KMS-11 (cell line): Measurements from ENCODE around the gene CDCA3.

Experiments
- H2AFZ ChIP-seq: fragments of 200-600 bp; sonication (generic); 2 replicates; pipeline ENCODE4 v1.6.1; 2016; ENCODE audit warnings: antibody characterized with exemption, mixed run types, low read depth
- H3K27ac ChIP-seq: fragments of 200-600 bp; sonication (generic); 2 replicates; pipeline ENCODE4 v1.6.1; 2016; ENCODE audit warnings: mild to moderate bottlenecking, mixed run types
- H3K27me3 ChIP-seq: fragments of 200-600 bp; sonication (generic); 2 replicates; pipeline ENCODE4 v1.6.1; 2017; ENCODE audit warnings: mild to moderate bottlenecking, low read depth, mixed run types, moderate library complexity; ENCODE audit not compliant: insufficient read depth
- H3K36me3 ChIP-seq: fragments of 200-600 bp; sonication (generic); 2 replicates; pipeline ENCODE4 v1.6.1; 2017; ENCODE audit warnings: mild to moderate bottlenecking, mixed run types; ENCODE audit not compliant: insufficient read depth
- H3K4me1 ChIP-seq: fragments of 200-600 bp; sonication (generic); 2 replicates; pipeline ENCODE4 v1.6.1; 2016; ENCODE audit warnings: mild to moderate bottlenecking, low read depth, mixed run types; ENCODE audit not compliant: poor library complexity, severe bottlenecking
- H3K4me2 ChIP-seq: fragments of 200-600 bp; sonication (generic); 2 replicates; pipeline ENCODE4 v1.7.0; 2016; ENCODE audit warnings: mild to moderate bottlenecking, mixed run types
- H3K4me3 ChIP-seq: fragments of 200-600 bp; sonication (generic); IDR thresholded peaks from 2 replicates; pipeline ENCODE4 v1.6.1; 2017; ENCODE audit warnings: low read depth, low read length, mixed read lengths; ENCODE audit not compliant: insufficient read depth
- H3K79me2 ChIP-seq: fragments of 200-600 bp; sonication (generic); 2 replicates; pipeline ENCODE4 v1.6.1; 2016; ENCODE audit warnings: low read depth, mixed run types; ENCODE audit not compliant: insufficient read depth
- H3K9ac ChIP-seq: fragments of 200-600 bp; sonication (generic); 2 replicates; pipeline ENCODE4 v1.6.1; 2016; ENCODE audit warnings: mild to moderate bottlenecking, mixed run types
- H4K20me1 ChIP-seq: fragments of 200-600 bp; sonication (generic); 2 replicates; pipeline ENCODE4 v1.6.1; 2016; ENCODE audit warnings: mild to moderate bottlenecking, mixed run types; ENCODE audit not compliant: insufficient read depth
- TF ChIP-seq, protein P1 (sequence below): fragments of 200-600 bp; sonication (generic); conservative IDR thresholded peaks from 2 replicates; pipeline ENCODE4 v1.6.1; 2017; ENCODE audit warnings: low read depth, mild to moderate bottlenecking, antibody characterized with exemption, low read length, moderate library complexity, mixed read lengths

Gene CDCA3

DNA sequence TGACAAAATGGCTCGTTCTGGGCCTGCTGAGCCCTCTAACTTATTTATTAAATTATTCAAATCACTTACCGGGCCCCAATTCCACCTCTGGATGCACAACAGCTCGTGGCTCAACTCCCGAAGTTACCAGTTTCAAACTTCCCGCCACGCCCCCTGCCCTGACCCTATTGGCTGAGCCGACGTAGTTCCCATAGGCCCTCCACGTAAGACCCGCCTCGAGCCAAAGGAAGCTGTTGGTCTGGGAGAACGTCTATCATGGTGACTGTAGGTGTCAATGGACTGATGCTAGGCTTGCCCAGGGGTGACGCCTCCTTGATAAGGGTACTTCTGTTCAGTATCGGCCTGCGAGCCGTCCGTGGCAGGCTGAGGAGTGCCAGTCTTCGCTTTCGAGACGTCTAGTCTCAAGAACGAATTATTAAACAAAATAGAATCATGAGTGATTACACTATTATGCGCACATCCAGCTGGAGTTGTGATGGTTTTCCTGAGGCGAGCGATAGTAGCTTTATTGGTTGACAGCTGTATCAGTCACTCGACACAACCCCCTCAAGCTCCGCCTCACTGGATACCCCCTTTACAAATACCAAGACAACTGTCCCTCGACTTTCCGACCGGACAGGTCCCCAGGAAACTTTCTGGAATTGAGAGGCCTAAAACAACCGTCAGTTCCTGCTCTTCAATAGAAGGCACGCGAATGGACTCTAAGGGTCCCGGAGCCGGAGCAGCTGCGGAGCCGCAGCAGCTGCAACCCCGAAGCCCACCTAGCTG lies at the start of gene CDCA3:
CDCA3 (minus strand) TSS at position 134 of the 768 bp plus-strand sequence. CDS start 334 bp downstream, outside the sequence.
- Histone ChIP-seq H4K20me1 (no peaks in the 10 kb centered on the region), H3K27ac (peak within 1 kb of the TSS; percentile 87), H3K4me3 (no peak within 1 kb of the TSS), H3K36me3 (no peaks in the 10 kb centered on the region), H3K4me2 (peak within 1 kb of the TSS; percentile 95), H3K9ac (peak within 1 kb of the TSS; percentile 69; the same call in 1 of the 2 replicates), H2AFZ (peak within 1 kb of the TSS; percentile 59; the same call in 1 of the 2 replicates), H3K27me3 (no peaks in the 10 kb centered on the region), H3K4me1 (peaks cover 29% of the 10 kb centered on the region), H3K79me2 (peaks cover 40% of the 10 kb centered on the region)
- TF ChIP-seq, protein P1, sequence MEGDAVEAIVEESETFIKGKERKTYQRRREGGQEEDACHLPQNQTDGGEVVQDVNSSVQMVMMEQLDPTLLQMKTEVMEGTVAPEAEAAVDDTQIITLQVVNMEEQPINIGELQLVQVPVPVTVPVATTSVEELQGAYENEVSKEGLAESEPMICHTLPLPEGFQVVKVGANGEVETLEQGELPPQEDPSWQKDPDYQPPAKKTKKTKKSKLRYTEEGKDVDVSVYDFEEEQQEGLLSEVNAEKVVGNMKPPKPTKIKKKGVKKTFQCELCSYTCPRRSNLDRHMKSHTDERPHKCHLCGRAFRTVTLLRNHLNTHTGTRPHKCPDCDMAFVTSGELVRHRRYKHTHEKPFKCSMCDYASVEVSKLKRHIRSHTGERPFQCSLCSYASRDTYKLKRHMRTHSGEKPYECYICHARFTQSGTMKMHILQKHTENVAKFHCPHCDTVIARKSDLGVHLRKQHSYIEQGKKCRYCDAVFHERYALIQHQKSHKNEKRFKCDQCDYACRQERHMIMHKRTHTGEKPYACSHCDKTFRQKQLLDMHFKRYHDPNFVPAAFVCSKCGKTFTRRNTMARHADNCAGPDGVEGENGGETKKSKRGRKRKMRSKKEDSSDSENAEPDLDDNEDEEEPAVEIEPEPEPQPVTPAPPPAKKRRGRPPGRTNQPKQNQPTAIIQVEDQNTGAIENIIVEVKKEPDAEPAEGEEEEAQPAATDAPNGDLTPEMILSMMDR = no peak

DNA sequence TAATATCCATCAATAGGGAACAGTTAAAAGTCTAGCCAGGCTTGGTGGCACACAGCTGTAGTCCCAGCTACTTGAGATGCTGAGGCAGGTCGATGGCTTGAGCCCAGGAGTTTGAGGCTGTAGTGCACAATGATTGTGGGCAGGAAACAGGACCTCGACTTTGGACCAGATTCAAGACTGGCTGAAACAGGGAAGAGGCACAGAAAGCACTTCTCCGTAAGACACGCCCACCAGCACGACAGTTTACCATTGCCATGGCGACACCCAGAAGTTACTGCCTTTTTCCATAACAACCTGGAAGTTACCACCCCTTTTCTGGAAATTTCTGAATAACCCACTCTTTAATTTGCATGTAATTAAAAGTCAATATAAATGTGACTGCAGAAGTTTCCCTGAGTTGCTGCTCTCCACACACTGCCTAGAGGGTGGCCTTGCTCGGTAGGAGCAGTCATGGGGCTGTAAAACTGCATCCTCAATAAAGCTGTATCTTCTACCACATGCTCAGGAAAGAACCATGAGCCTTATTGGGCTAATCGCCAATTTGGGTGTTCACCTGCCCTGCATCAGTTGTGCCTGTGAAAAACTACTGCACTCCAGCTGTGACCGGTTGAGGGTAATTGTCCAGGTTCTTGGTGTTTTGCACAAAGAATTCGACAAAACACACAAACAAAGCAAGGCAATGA lies 48.9 kb upstream of the CDCA3 start:
- Histone ChIP-seq H3K27ac (no peak overlapping the region), H3K4me2 (no peak overlapping the region), H3K4me1 (peaks cover 8% of the 10 kb centered on the region), H3K27me3 (no peaks in the 10 kb centered on the region), H3K36me3 (no peaks in the 10 kb centered on the region), H4K20me1 (no peaks in the 10 kb centered on the region), H3K4me3 (no peak overlapping the region), H2AFZ (no peak overlapping the region), H3K79me2 (no peaks in the 10 kb centered on the region), H3K9ac (no peak overlapping the region)
- TF ChIP-seq, protein P1 = no peak

DNA sequence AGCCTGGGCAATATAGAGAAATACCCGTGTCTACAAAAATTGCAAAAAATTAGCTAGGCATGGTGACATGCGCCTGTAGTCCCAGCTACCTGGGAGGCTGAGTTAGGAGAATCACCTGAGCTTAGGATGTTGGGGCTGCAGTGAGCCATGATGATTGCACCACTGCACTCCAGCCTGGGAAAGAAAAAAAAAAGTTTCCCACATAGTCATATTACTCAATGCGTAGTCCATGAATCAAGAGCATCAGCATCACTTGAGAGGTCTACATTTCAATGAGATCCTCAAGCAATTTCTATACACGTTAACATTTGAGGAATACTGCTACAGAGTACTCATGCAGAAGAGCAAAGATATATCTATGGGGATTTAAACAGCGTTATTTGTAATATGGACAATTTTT lies 48.3 kb upstream of the CDCA3 start:
- no peak overlapping the region for H2AFZ ChIP-seq
- no peaks in the 10 kb centered on the region for H3K79me2 ChIP-seq
- H3K27me3 ChIP-seq = no peaks in the 10 kb centered on the region
- no peak overlapping the region for H3K4me2 ChIP-seq
- H4K20me1 ChIP-seq = no peaks in the 10 kb centered on the region
- H3K36me3 ChIP-seq = no peaks in the 10 kb centered on the region
- TF ChIP-seq, protein P1 = no peak
- peaks cover 7% of the 10 kb centered on the region for H3K4me1 ChIP-seq
- H3K27ac ChIP-seq = no peak overlapping the region
- no peak overlapping the region for H3K4me3 ChIP-seq
- no peak overlapping the region for H3K9ac ChIP-seq

DNA sequence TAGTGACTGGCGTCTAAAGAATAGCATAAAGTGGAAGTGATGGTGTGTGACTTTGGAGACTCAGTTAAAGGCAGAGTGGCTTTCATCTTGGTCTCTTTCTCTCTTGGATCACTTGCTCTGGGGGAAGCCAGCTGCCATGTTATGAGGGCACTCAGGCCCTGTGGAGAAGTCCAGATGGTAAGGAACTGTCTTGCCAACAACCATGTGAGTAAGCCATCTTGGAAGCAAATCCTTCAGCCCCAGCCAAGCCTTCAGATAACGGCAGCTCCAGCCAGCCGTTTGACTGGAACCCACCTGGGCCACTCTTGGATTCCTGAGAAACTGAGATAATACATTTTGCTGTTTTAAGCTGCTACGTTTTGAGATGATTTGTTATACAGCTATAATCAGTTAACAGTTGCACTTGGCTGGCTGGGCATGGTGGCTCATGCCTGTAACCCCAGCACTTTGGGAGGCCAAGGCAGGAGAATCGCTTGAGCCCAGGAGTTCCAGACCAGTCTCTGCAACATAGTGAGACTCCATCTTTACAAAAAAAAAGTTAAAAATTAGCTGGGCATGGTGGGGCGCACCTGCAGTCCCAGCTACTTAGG lies 45.9 kb upstream of the CDCA3 start:
- Histone ChIP-seq H3K79me2 (no peaks in the 10 kb centered on the region), H3K4me1 (peaks cover 3% of the 10 kb centered on the region), H3K9ac (no peak overlapping the region), H4K20me1 (no peaks in the 10 kb centered on the region), H3K27ac (no peak overlapping the region), H3K36me3 (no peaks in the 10 kb centered on the region), H3K4me2 (no peak overlapping the region), H3K4me3 (no peak overlapping the region), H3K27me3 (no peaks in the 10 kb centered on the region), H2AFZ (no peak overlapping the region)
- TF ChIP-seq, protein P1 = no peak
